OCI-LY7 (cell line): ENCODE data around the gene GATAD2A. TPM values are rescaled to one million over a fixed set of nuclear protein-coding genes. Genes with fewer than 3 reads are reported as not detected.

ENCODE experiments used
- BruUV-seq: library from RNA; stranded (reverse); fragments of 400-500 nt; replicated peaks from 2 replicates; lab custom pipeline; 2021; lab: Mats Ljungman, UMichigan
- CTCF ChIA-PET: fragments of 300-600 bp; sonication (Branson Sonifier 250); formaldehyde crosslinking; loops from one replicate; lab custom pipeline; 2022; ENCODE audit warnings: antibody characterized with exemption; ENCODE audit not compliant: unreplicated experiment; lab: Charles Lee
- POLR2A ChIA-PET: fragments of 300-600 bp; sonication (Branson Sonifier 250); formaldehyde crosslinking; loops from one replicate; lab custom pipeline; 2022; ENCODE audit warnings: antibody characterized with exemption; lab: Charles Lee
- DNase-seq: peaks from one replicate; pipeline ENCODE4 v3.0.0-alpha.2; 2015; ENCODE audit warnings: low spot score
- H2AFZ ChIP-seq: fragments of 200-600 bp; sonication (generic), shearing (Covaris generic); 2 replicates; pipeline ENCODE4 v1.6.1; 2014; ENCODE audit warnings: mild to moderate bottlenecking, antibody characterized with exemption, low read length, moderate library complexity
- H3K27ac ChIP-seq: fragments of 200-600 bp; sonication (generic); 2 replicates; pipeline ENCODE4 v1.5.1; 2014; ENCODE audit warnings: mixed run types, low read depth, mild to moderate bottlenecking, moderate library complexity, low read length, inconsistent platforms; ENCODE audit not compliant: poor library complexity, severe bottlenecking
- H3K36me3 ChIP-seq: fragments of 200-600 bp; sonication (generic); 2 replicates; pipeline ENCODE4 v1.6.1; 2014; ENCODE audit warnings: mild to moderate bottlenecking, antibody characterized with exemption, low read length, moderate library complexity, mixed read lengths; ENCODE audit not compliant: insufficient read depth
- H3K4me1 ChIP-seq: fragments of 200-600 bp; sonication (generic); 2 replicates; pipeline ENCODE4 v1.5.1; 2014; ENCODE audit warnings: mild to moderate bottlenecking, low read length; ENCODE audit not compliant: insufficient read depth, poor library complexity, severe bottlenecking
- H3K4me2 ChIP-seq: fragments of 200-600 bp; sonication (generic); 2 replicates; pipeline ENCODE4 v1.6.1; 2014; ENCODE audit warnings: mild to moderate bottlenecking, low read length
- H3K4me3 ChIP-seq: fragments of 200-600 bp; sonication (generic); 2 replicates; pipeline ENCODE4 v1.5.1; 2014; ENCODE audit warnings: mild to moderate bottlenecking, low read depth, low read length; ENCODE audit not compliant: poor library complexity, severe bottlenecking
- H3K79me2 ChIP-seq: fragments of 200-600 bp; sonication (generic); 2 replicates; pipeline ENCODE4 v1.6.1; 2016; ENCODE audit warnings: low read depth, mild to moderate bottlenecking, low read length, moderate library complexity, mixed read lengths; ENCODE audit not compliant: insufficient read depth
- H3K9me2 ChIP-seq: fragments of 200-600 bp; sonication (generic); 2 replicates; pipeline ENCODE4 v1.6.1; 2016; ENCODE audit warnings: mild to moderate bottlenecking, low read length, mixed read lengths; ENCODE audit not compliant: insufficient read depth
- H3K9me3 ChIP-seq: fragments of 200-600 bp; sonication (generic); 2 replicates; pipeline ENCODE4 v1.6.1; 2014; ENCODE audit warnings: mild to moderate bottlenecking, mixed run types, low read length, mixed read lengths
- H4K20me1 ChIP-seq: fragments of 200-600 bp; sonication (generic); 2 replicates; pipeline ENCODE4 v1.6.1; 2014; ENCODE audit warnings: mild to moderate bottlenecking, antibody characterized with exemption, low read length, moderate library complexity, mixed read lengths; ENCODE audit not compliant: insufficient read depth
- CTCF ChIP-seq: fragments of 200-600 bp; sonication (generic); conservative IDR thresholded peaks from 2 replicates; pipeline ENCODE4 v1.5.1; 2014; ENCODE audit warnings: mild to moderate bottlenecking, antibody characterized with exemption, low read length, moderate library complexity, mixed read lengths
- EZH2phosphoT487 ChIP-seq: fragments of 200-600 bp; sonication (generic); IDR thresholded peaks from 2 replicates; pipeline ENCODE4 v1.6.1; 2018; ENCODE audit warnings: low read depth, borderline replicate concordance, mild to moderate bottlenecking, mixed run types, antibody characterized with exemption, low read length, moderate library complexity, mixed read lengths
- intact Hi-C: fragments of 100-400 bp; cut with micrococcal nuclease; formaldehyde crosslinking; loops from one replicate; pipeline ENCODE4 v1.10.0; 2022; ENCODE audit not compliant: unreplicated experiment
- total RNA-seq, 2 experiments: library from RNA; depleted of rRNA in 1 of 2; stranded (reverse); fragments of >200 nt in 1 of 2; shearing (Covaris generic) in 1 of 2; gene quantifications; 2 replicates each; pipeline ENCODE4 v1.2.3, GENCODE V29; 2014 to 2022

GATAD2A gene
- total RNA-seq, 2 experiments from 2014 or later: 62.8 to 156 TPM

- intact Hi-C loops: loop anchor here (5.0 to 10.0 kb wide), 3 partner anchors 65 to 255 kb away; partner anchors contain the start of genes ATP13A1, BORCS8, RFXANK and ZNF101
- peak overlapping the region; percentile 7 for H3K4me3 ChIP-seq
- no peak for DNase-seq
- peaks cover 42% of the 10 kb centered on the region for H3K4me1 ChIP-seq
- CTCF ChIA-PET: no interaction called here
- H4K20me1 ChIP-seq: peaks cover 35% of the 10 kb centered on the region
- peaks cover 47% of the 10 kb centered on the region for H3K36me3 ChIP-seq
- peaks cover 5% of the 10 kb centered on the region; the same call in 1 of the 2 replicates for H3K9me3 ChIP-seq
- H3K9me2 ChIP-seq: no peaks in the 10 kb centered on the region
- H3K27ac ChIP-seq: no peak overlapping the region
- no peak overlapping the region for H2AFZ ChIP-seq
- POLR2A ChIA-PET: interaction anchor here (0.6 kb wide), 1 partner anchor 40 kb away, joined by 3 read pairs; no protein-coding TSS in a partner anchor
- peak overlapping the region; percentile 94 for H3K4me2 ChIP-seq
- BruUV-seq: no TSS peak
- TF ChIP-seq CTCF: no peak
- no peak for TF ChIP-seq EZH2phosphoT487
- H3K79me2 ChIP-seq: peaks cover 89% of the 10 kb centered on the region
Measured at GRCh38 chr19:19409631-19410030, 4.2 kb downstream of the GATAD2A start.

- H4K20me1 ChIP-seq: peaks cover 35% of the 10 kb centered on the region
Measured at GRCh38 chr19:19410553-19411550, 5.4 kb downstream of the GATAD2A start.

More at GRCh38 chr19:19410553-19411550, 5.4 kb downstream of the GATAD2A start:
- intact Hi-C loops: no loop called here
- no peak for DNase-seq
- ChIA-PET POLR2A (interaction anchor here (0.5 to 0.9 kb wide), 4 partner anchors 9 to 42 kb away, joined by 3 to 5 read pairs (median 4); no protein-coding TSS in a partner anchor), CTCF (no interaction called here)
- no TSS peak for BruUV-seq
- no peak overlapping the region for H3K4me2 ChIP-seq
- no peaks in the 10 kb centered on the region for H3K9me2 ChIP-seq
- no peak overlapping the region for H3K4me3 ChIP-seq
- TF ChIP-seq EZH2phosphoT487 (no peak), CTCF (0 out of 2 replicates have a peak, but pooled peaks have one; percentile 19)
- peaks cover 5% of the 10 kb centered on the region; the same call in 1 of the 2 replicates for H3K9me3 ChIP-seq
- H3K79me2 ChIP-seq: peaks cover 97% of the 10 kb centered on the region
- H3K4me1 ChIP-seq: peaks cover 36% of the 10 kb centered on the region
- peaks cover 59% of the 10 kb centered on the region for H3K36me3 ChIP-seq
- H2AFZ ChIP-seq: no peak overlapping the region
- no peak overlapping the region for H3K27ac ChIP-seq
